Skeletal muscle tissue (tissue), 4 donors: Measurements from ENCODE around the gene CPSF7. TPM values are rescaled to one million over a fixed set of nuclear protein-coding genes. Genes with fewer than 3 reads are reported as not detected.
A peak's percentile ranks its signal among the peaks of the same experiment; 100 is the strongest.

Experiments
- H3K27ac ChIP-seq: one replicate; pipeline ENCODE4 v1.7.0; 2013; ENCODE audit warnings: mild to moderate bottlenecking, low read depth, low read length, inconsistent platforms
- H3K27me3 ChIP-seq, 3 donors: one replicate each; pipeline ENCODE4 v1.7.0; 2013; ENCODE audit warnings: low read length in 3 of 3; ENCODE audit not compliant: control insufficient read depth in 3 of 3, insufficient read depth in 3 of 3
- H3K36me3 ChIP-seq, 3 donors: one replicate each; pipeline ENCODE4 v1.7.0; 2013; ENCODE audit warnings: low read length in 3 of 3; ENCODE audit not compliant: control insufficient read depth in 3 of 3, insufficient read depth in 3 of 3
- H3K4me1 ChIP-seq, 3 donors: one replicate each; pipeline ENCODE4 v1.7.0; 2013; ENCODE audit warnings: low read length in 3 of 3, mild to moderate bottlenecking in 3 of 3; ENCODE audit not compliant: control insufficient read depth in 3 of 3, insufficient read depth in 3 of 3
- H3K4me3 ChIP-seq, 3 donors: one replicate each; pipeline ENCODE4 v1.7.0; 2013; ENCODE audit warnings: low read length in 3 of 3
- H3K9ac ChIP-seq, 3 donors: one replicate each; pipeline ENCODE4 v1.7.0; 2013; ENCODE audit warnings: low read length in 3 of 3, mild to moderate bottlenecking in 3 of 3, moderate library complexity in 2 of 3, low read depth in 1 of 3
- H3K9me3 ChIP-seq, 3 donors: one replicate each; pipeline ENCODE4 v1.7.0; 2013; ENCODE audit warnings: low read length in 3 of 3; ENCODE audit not compliant: control insufficient read depth in 3 of 3
- total RNA-seq: library from RNA; depleted of rRNA; stranded (reverse); fragments of >200 nt; gene quantifications from one replicate; pipeline ENCODE4 v1.2.3, GENCODE V29; 2014
- donor health status: Osteomylitis.

The CPSF7 gene
- total RNA-seq, 1 donor from 2014 or later: 17.7 TPM

DNA sequence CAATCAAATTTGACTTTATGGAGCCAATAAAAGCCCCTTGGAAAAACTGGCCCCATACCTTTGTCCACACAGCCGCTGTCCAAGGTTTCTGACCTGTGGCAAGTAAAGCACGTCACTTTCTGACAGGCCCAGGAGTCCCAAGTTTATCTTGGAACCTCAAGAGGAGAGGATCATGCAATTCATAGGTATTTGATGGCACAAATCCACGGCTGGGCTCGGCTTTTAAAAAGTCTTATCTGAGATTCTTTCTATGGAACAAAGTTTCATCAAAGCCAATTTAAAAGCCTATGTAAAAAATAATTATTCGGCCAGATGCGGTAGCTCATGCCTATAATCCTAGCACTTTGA lies 54.0 kb downstream of the CPSF7 start:
- no peaks in the 10 kb centered on the region for H3K27me3 ChIP-seq
- H3K27ac ChIP-seq: no peak overlapping the region
- H3K9me3 ChIP-seq: no peaks in the 10 kb centered on the region
- no peak overlapping the region for H3K4me3 ChIP-seq
- peaks cover 0 to 3% (median 0%) of the 10 kb centered on the region in 3 donors for H3K36me3 ChIP-seq
- peaks cover 0 to 11% (median 0%) of the 10 kb centered on the region in 3 donors for H3K4me1 ChIP-seq
- peak overlapping the region in 1 of 3 donors; percentile 8 for H3K9ac ChIP-seq

DNA sequence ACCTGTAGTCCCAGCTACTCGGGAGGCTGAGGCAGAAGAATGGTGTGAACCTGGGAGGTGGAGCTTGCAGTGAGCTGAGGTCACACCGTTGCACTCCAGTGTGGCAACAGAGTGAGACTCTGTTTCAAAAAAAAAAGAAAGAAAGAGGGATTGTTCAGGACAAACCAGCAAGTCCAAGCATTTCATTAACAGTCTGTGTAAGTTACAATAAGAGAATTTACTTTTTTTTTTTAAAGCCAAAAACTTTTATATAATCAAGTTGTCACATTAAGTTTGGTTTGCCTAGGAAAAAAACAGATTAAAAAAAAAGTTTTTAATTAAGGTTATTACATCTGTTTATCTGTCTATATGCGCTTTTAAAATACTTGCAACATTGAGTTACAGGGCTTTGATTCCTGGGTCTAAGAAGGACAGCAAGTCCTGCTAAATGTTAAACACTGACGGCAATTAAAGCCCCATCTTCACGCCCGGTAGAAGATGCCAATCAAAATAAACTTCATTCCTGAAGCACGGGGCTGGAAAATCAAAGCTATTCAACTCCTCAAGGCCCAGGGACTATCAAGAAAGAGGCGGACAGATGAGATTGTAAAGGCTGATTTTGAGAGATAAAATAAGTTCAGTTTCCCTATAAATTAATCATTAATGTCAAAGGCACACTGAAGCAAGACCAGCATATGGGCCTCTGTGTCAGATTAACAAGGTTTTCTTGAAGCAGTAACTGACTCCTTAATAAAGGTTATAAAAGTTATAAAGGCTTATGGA lies 56.9 kb downstream of the CPSF7 start:
- no peaks in the 10 kb centered on the region for H3K27me3 ChIP-seq
- H3K9me3 ChIP-seq: no peaks in the 10 kb centered on the region
- H3K4me3 ChIP-seq: no peak overlapping the region
- H3K36me3 ChIP-seq: peaks cover 21 to 27% (median 27%) of the 10 kb centered on the region in 3 donors
- H3K4me1 ChIP-seq: peaks cover 0 to 17% (median 13%) of the 10 kb centered on the region in 3 donors
- no peak overlapping the region for H3K9ac ChIP-seq
- H3K27ac ChIP-seq: no peak overlapping the region

GRCh38 chr11:61370349-61371005 lies 59.3 kb downstream of the CPSF7 start:
- Histone ChIP-seq H3K27me3 (no peaks in the 10 kb centered on the region), H3K27ac (no peak overlapping the region), H3K9me3 (no peaks in the 10 kb centered on the region), H3K36me3 (peaks cover 37 to 48% (median 46%) of the 10 kb centered on the region in 3 donors), H3K9ac (no peak overlapping the region), H3K4me1 (peaks cover 0 to 17% (median 9%) of the 10 kb centered on the region in 3 donors), H3K4me3 (no peak overlapping the region)

DNA sequence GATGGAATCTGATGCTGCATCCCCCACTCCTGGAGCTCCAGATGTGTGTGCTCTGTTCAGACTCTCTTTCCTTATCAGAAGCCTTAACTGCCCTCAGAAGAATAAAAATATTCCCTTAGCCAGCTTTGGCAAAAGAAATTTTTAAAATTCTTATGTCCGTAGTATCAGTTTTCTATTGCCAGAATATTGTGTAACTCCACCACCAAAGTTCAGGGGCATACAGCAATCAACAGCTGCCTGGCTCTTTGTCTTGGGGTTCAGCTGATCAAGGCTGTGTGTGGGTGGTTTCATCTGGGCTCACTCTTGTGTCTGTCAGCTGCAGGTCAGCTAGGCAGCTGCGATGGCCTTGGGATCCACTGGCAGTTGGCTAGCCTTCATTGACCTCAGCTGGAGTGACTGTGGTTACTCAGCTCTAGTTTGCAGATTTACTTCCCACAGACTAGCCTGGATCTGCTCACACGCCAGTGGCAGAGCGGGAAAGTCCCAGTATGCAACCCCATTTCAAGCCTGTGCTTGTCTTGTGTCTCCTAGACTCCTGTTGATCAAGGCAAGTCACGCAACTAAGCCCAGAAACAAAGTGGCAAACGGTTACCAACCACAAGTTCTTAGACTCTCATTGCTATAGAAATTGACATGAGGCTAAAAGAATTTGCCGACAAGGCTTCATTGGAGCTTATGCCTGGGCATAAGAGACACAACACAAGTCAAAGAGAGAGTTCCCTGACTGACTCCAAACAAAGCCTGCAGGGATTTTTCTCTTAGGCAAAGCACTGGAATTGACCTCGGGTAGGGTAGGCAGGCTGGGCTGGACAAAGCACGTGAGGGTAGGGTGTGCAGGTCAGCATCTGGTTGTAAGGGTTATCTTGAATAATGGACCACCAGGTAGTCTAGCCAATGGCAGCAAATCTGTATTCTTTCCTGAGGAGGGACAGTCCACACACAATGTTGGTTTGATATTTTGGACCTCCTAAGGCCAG lies 60.1 kb downstream of the CPSF7 start:
- Histone ChIP-seq H3K4me1 (peaks cover 0 to 17% (median 7%) of the 10 kb centered on the region in 3 donors), H3K36me3 (peaks cover 38 to 49% (median 48%) of the 10 kb centered on the region in 3 donors)

GRCh38 chr11:61368646-61369045 lies 61.1 kb downstream of the CPSF7 start:
- no peak overlapping the region for H3K4me3 ChIP-seq
- H3K36me3 ChIP-seq: peaks cover 45 to 58% (median 57%) of the 10 kb centered on the region in 3 donors
- no peaks in the 10 kb centered on the region for H3K27me3 ChIP-seq
- peaks cover 0 to 17% (median 8%) of the 10 kb centered on the region in 3 donors for H3K4me1 ChIP-seq
- H3K27ac ChIP-seq: no peak overlapping the region
- no peak overlapping the region for H3K9ac ChIP-seq
- H3K9me3 ChIP-seq: no peaks in the 10 kb centered on the region

More for the DNA sequence above, 60.1 kb downstream of the CPSF7 start:
- no peaks in the 10 kb centered on the region for H3K9me3 ChIP-seq
- peak overlapping the region; percentile 40 for H3K27ac ChIP-seq
- peak overlapping the region in 1 of 3 donors; percentile 17 for H3K9ac ChIP-seq
- H3K27me3 ChIP-seq: no peaks in the 10 kb centered on the region
- H3K4me3 ChIP-seq: no peak overlapping the region

- H3K9me3 ChIP-seq: no peaks in the 10 kb centered on the region
- peaks cover 45 to 61% (median 55%) of the 10 kb centered on the region in 3 donors for H3K36me3 ChIP-seq
- H3K27me3 ChIP-seq: no peaks in the 10 kb centered on the region
- peaks cover 11 to 25% (median 18%) of the 10 kb centered on the region in 3 donors for H3K4me1 ChIP-seq
- H3K4me3 ChIP-seq: no peak overlapping the region
- no peak overlapping the region for H3K27ac ChIP-seq
- H3K9ac ChIP-seq: no peak overlapping the region
Observed at GRCh38 chr11:61367406-61367805, 62.4 kb downstream of the CPSF7 start.

- H3K4me1 ChIP-seq: peaks cover 19 to 30% (median 29%) of the 10 kb centered on the region in 3 donors
- no peaks in the 10 kb centered on the region for H3K9me3 ChIP-seq
- H3K36me3 ChIP-seq: peaks cover 35 to 45% (median 42%) of the 10 kb centered on the region in 3 donors
- no peak overlapping the region for H3K9ac ChIP-seq
- H3K4me3 ChIP-seq: no peak overlapping the region
- no peaks in the 10 kb centered on the region for H3K27me3 ChIP-seq
- H3K27ac ChIP-seq: no peak overlapping the region
Observed at GRCh38 chr11:61364012-61364675, 65.6 kb downstream of the CPSF7 start.

DNA sequence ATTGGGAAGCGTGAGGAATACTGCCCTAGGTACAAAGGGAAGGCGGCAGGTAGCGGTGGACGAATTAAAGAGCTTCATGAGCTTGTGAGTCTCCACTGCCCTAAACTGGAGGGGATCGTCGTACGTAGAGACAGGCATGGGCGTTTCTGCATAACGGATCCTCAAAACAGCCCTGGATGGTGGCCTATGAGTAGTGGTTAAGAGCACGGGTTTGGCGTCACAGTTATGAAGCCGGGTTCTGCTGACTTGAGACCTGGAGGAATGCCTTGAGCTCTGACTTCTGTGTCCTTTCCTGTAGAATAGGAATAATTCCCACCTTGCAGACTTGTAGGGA lies 67.3 kb downstream of the CPSF7 start:
- Histone ChIP-seq H3K4me1 (peaks cover 19 to 30% (median 26%) of the 10 kb centered on the region in 3 donors), H3K9me3 (no peaks in the 10 kb centered on the region), H3K9ac (peak overlapping the region; percentile 92 to 100 (median 98)), H3K4me3 (peak overlapping the region; percentile 92 to 99 (median 98)), H3K27ac (peak overlapping the region; percentile 96), H3K36me3 (peaks cover 21 to 31% (median 27%) of the 10 kb centered on the region in 3 donors), H3K27me3 (no peaks in the 10 kb centered on the region)
